ENCODE results near the gene KCNJ15.

Gene KCNJ15

DNA sequence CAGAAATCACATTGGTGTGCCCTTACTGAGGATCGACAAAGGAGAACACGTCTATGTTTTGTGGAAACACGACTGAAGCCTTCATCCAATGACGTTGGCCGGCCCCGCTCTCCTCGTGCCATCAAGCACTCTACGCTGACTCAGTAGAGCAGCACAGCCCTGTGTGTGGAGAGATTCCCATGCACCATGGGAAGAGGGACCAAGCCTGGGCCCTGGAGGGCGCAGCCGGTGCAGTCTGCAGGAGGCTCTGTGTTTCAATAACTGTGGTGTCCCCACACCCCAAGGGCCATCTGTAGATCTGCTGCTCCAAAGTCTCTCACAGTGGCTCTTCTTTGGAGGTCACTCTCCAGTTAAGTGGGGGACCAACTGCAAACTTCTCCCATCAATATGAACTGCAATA, 97.4 kb downstream of the KCNJ15 start:
- no peak for ATAC-seq
- TF ChIP-seq ESRRG (CRISPR knock-in tag; IDR thresholded peaks at IDR 0.05) = no peak
- TF ChIP-seq ZFP3 (CRISPR knock-in tag; IDR thresholded peaks at IDR 0.05) = no peak
- TF ChIP-seq GLIS3 (CRISPR knock-in tag; IDR thresholded peaks at IDR 0.05) = no peak
- TF ChIP-seq CSDC2 (CRISPR knock-in tag; IDR thresholded peaks at IDR 0.05) = no peak
- TF ChIP-seq ZC3H10 (CRISPR knock-in tag; IDR thresholded peaks at IDR 0.05) = no peak
- TF ChIP-seq, protein P1, sequence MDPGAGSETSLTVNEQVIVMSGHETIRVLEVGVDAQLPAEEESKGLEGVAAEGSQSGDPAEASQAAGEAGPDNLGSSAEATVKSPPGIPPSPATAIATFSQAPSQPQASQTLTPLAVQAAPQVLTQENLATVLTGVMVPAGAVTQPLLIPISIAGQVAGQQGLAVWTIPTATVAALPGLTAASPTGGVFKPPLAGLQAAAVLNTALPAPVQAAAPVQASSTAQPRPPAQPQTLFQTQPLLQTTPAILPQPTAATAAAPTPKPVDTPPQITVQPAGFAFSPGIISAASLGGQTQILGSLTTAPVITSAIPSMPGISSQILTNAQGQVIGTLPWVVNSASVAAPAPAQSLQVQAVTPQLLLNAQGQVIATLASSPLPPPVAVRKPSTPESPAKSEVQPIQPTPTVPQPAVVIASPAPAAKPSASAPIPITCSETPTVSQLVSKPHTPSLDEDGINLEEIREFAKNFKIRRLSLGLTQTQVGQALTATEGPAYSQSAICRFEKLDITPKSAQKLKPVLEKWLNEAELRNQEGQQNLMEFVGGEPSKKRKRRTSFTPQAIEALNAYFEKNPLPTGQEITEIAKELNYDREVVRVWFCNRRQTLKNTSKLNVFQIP (CRISPR knock-in tag; IDR thresholded peaks at IDR 0.05; ENCODE audit: borderline replicate concordance, low read depth) = no peak
- TF ChIP-seq PPARA (CRISPR knock-in tag; IDR thresholded peaks at IDR 0.05; ENCODE audit: borderline replicate concordance) = no peak
- TF ChIP-seq TCF4 (CRISPR knock-in tag; IDR thresholded peaks at IDR 0.05; ENCODE audit: borderline replicate concordance) = no peak
- TF ChIP-seq RARB (CRISPR knock-in tag; IDR thresholded peaks at IDR 0.05) = no peak
- TF ChIP-seq OSR1 (CRISPR knock-in tag; IDR thresholded peaks at IDR 0.05) = no peak
- no peak for TF ChIP-seq TSHZ2 (CRISPR knock-in tag; IDR thresholded peaks at IDR 0.05)
- no peak for TF ChIP-seq CSRNP3 (CRISPR knock-in tag; IDR thresholded peaks at IDR 0.05)
- no peak for TF ChIP-seq ZNF565 (CRISPR knock-in tag; conservative IDR thresholded peaks at IDR 0.05; ENCODE audit: low read depth)
- no peak for TF ChIP-seq ZNF8 (CRISPR knock-in tag; IDR thresholded peaks at IDR 0.05)
- TF ChIP-seq ZFP30 (CRISPR knock-in tag; IDR thresholded peaks at IDR 0.05) = no peak
- TF ChIP-seq SNAI2 (CRISPR knock-in tag; IDR thresholded peaks at IDR 0.05) = no peak
- no peak for TF ChIP-seq ZNF70 (CRISPR knock-in tag; IDR thresholded peaks at IDR 0.05)
- TF ChIP-seq PATZ1 (CRISPR knock-in tag; IDR thresholded peaks at IDR 0.05; ENCODE audit: borderline replicate concordance) = no peak
- no peak for TF ChIP-seq ARNTL (CRISPR knock-in tag; IDR thresholded peaks at IDR 0.05; ENCODE audit: borderline replicate concordance, low read depth)
- no peak for TF ChIP-seq TOX (CRISPR knock-in tag; IDR thresholded peaks at IDR 0.05; ENCODE audit: borderline replicate concordance)

DNA sequence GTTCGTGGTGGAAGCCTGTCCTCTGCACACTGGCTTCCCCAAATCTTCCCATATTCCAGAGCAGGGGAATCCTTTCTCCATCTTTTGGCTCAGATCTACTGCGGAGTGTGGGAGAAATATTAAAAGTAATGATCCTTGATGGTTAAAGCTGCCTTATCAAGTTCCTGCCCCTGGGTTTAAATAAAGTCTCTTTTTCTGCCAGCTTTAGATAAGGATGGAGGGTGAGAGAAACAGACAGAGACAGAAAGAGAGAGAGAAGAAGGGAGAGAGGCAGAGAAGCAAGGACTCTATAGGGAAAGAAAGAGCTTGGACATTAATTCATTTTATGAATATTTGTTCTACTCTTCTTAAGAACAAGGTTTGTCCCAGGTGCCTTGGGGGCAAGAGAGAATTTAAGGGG, 98.0 kb downstream of the KCNJ15 start:
- no peak for TF ChIP-seq ISL1 (CRISPR knock-in tag; IDR thresholded peaks at IDR 0.05)
- ATAC-seq = no peak

GRCh38 chr21:38355353-38355752, 98.6 kb downstream of the KCNJ15 start:
- ATAC-seq = no peak
- no peak for TF ChIP-seq PPARA (CRISPR knock-in tag; IDR thresholded peaks at IDR 0.05; ENCODE audit: borderline replicate concordance)
- no peak for TF ChIP-seq PATZ1 (CRISPR knock-in tag; IDR thresholded peaks at IDR 0.05; ENCODE audit: borderline replicate concordance)
- TF ChIP-seq ZNF8 (CRISPR knock-in tag; IDR thresholded peaks at IDR 0.05) = no peak
- no peak for TF ChIP-seq ISL1 (CRISPR knock-in tag; IDR thresholded peaks at IDR 0.05)
- TF ChIP-seq BACH2 (CRISPR knock-in tag; IDR thresholded peaks at IDR 0.05; ENCODE audit: borderline replicate concordance) = no peak
- no peak for TF ChIP-seq ZC3H10 (CRISPR knock-in tag; IDR thresholded peaks at IDR 0.05)
- no peak for TF ChIP-seq ZFP3 (CRISPR knock-in tag; IDR thresholded peaks at IDR 0.05)
- no peak for TF ChIP-seq ARNTL (CRISPR knock-in tag; IDR thresholded peaks at IDR 0.05; ENCODE audit: borderline replicate concordance, low read depth)
- TF ChIP-seq CSRNP3 (CRISPR knock-in tag; IDR thresholded peaks at IDR 0.05) = no peak
- TF ChIP-seq GLIS3 (CRISPR knock-in tag; IDR thresholded peaks at IDR 0.05) = no peak
- no peak for TF ChIP-seq SNAI2 (CRISPR knock-in tag; IDR thresholded peaks at IDR 0.05)
- no peak for TF ChIP-seq CSDC2 (CRISPR knock-in tag; IDR thresholded peaks at IDR 0.05)

All from SK-N-SH treated with all-trans-retinoic acid at 6 μM for 48 hours (cell line).